CD4-positive, alpha-beta T cell (primary cell): ENCODE measurements around the gene LNX1. TPM values are rescaled to one million over a fixed set of nuclear protein-coding genes. Genes with fewer than 3 reads are reported as not detected.

Experiments used
- ATAC-seq: fragments of 200-7000 bp; cut with Tn5 transposase; one replicate; pipeline ENCODE4 v1.10.0; 2022; ENCODE audit warnings: mild to moderate bottlenecking; ENCODE audit not compliant: poor library complexity
- CTCF ChIA-PET: fragments of 350-600 bp; sonication (Branson Sonifier 250); formaldehyde crosslinking; loops from one replicate; lab custom pipeline; 2021; ENCODE audit warnings: antibody characterized with exemption, inconsistent platforms; lab: Charles Lee
- POLR2A ChIA-PET: fragments of 350-600 bp; sonication (Branson Sonifier 250); formaldehyde crosslinking; loops from one replicate; lab custom pipeline; 2021; ENCODE audit warnings: antibody characterized with exemption, inconsistent platforms; lab: Charles Lee
- DNase-seq, 14 experiments: peaks; one replicate each; pipeline ENCODE4 v3.0.0-alpha.2; 2013 to 2020; ENCODE audit warnings: mixed read lengths in 2 of 14
- H3K27ac ChIP-seq, 2 donors: one replicate each; pipeline versions ENCODE4 v1.5.1 to v1.7.0; 2013; ENCODE audit warnings: low read length in 2 of 2, low read depth in 1 of 2, mild to moderate bottlenecking in 1 of 2
- H3K27me3 ChIP-seq, 2 experiments: 1 replicate in 1 of 2; 2 replicates in 1 of 2; pipeline versions ENCODE4 v1.6.1 to v1.7.0; 2013; ENCODE audit warnings: low read length in 2 of 2, control low read depth in 1 of 2, mild to moderate bottlenecking in 1 of 2, moderate library complexity in 1 of 2; ENCODE audit not compliant: insufficient read depth in 2 of 2, control insufficient read depth in 1 of 2
- H3K36me3 ChIP-seq: one replicate; pipeline ENCODE4 v1.6.1; 2013; ENCODE audit warnings: low read length, control low read depth; ENCODE audit not compliant: insufficient read depth
- H3K4me1 ChIP-seq: one replicate; pipeline ENCODE4 v1.6.1; 2013; ENCODE audit warnings: low read length, control low read depth; ENCODE audit not compliant: insufficient read depth
- H3K4me3 ChIP-seq: one replicate; pipeline ENCODE4 v1.5.1; 2013; ENCODE audit warnings: mild to moderate bottlenecking, low read length, moderate library complexity
- H3K9me3 ChIP-seq, 2 experiments: 1 replicate in 1 of 2; 2 replicates in 1 of 2; pipeline versions ENCODE4 v1.6.1 to v1.7.0; 2013; ENCODE audit warnings: low read length in 2 of 2, mild to moderate bottlenecking in 2 of 2, control low read depth in 1 of 2, moderate library complexity in 1 of 2; ENCODE audit not compliant: control insufficient read depth in 1 of 2, insufficient read depth in 1 of 2
- H3K27ac Mint-ChIP-seq: one replicate; pipeline ENCODE4 v1.8.0; 2020; ENCODE audit warnings: mixed read lengths
- H3K27me3 Mint-ChIP-seq: one replicate; pipeline ENCODE4 v1.8.0; 2021; ENCODE audit warnings: mixed read lengths
- H3K36me3 Mint-ChIP-seq: one replicate; pipeline ENCODE4 v1.8.0; 2021; ENCODE audit warnings: low read depth, mixed read lengths
- H3K4me1 Mint-ChIP-seq: one replicate; pipeline ENCODE4 v1.8.0; 2021; ENCODE audit warnings: low read depth, mixed read lengths
- H3K4me3 Mint-ChIP-seq: one replicate; pipeline ENCODE4 v1.8.0; 2020; ENCODE audit warnings: mild to moderate bottlenecking, mixed read lengths
- H3K9me3 Mint-ChIP-seq: one replicate; pipeline ENCODE4 v1.8.0; 2020; ENCODE audit warnings: mixed read lengths
- intact Hi-C, 2 experiments: fragments of 100-400 bp; cut with DNase I in 1 of 2; cut with micrococcal nuclease in 1 of 2; formaldehyde crosslinking; loops; one replicate each; pipeline versions ENCODE4 v1.15.1 to v1.9.0; 2023 to 2025; cut with DNase I, micrococcal nuclease
- total RNA-seq, 174 experiments: library from RNA in 2 of 174; stranded (reverse) in 2 of 174; gene quantifications; one replicate each; pipeline ENCODE4 v1.2.3 and lab custom pipeline; 2021 to 2026
- TF ChIP-seq, protein P1 (sequence below): fragments of 200-600 bp; IDR thresholded peaks from one replicate; pipeline ENCODE4 v1.8.0; 2022; ENCODE audit warnings: antibody characterized with exemption, mild to moderate bottlenecking

The LNX1 gene
- total RNA-seq, 2 experiments from 2014 or later, result not detected

DNA sequence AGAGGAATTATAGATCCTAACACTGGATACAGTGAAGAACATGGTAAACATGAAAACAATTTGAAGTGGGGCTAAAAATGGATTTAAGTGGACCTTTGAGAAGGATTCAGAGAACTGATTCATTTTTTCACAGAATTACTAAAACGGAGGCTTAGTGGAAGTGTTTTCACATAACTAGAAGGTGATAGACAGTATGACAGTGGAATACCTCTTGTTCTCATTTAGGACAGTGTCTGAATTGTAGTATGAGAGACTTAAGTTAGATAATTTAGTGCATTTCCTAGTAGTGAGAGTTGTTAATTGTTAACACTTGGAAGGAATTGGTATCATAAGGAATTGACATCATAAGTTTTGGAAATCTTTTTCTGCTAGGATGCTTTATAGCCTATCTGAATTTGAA, 149.7 kb downstream of the LNX1 start:
- H3K9me3 Mint-ChIP-seq, result no peaks in the 10 kb centered on the region
- Histone ChIP-seq H3K27ac (no peak overlapping the region), H3K27me3 (no peaks in the 10 kb centered on the region), H3K4me3 (no peak overlapping the region), H3K9me3 (no peaks in the 10 kb centered on the region), H3K4me1 (no peaks in the 10 kb centered on the region), H3K36me3 (peaks cover 69% of the 10 kb centered on the region)
- POLR2A ChIA-PET, result no interaction called here
- no peaks in the 10 kb centered on the region for H3K27me3 Mint-ChIP-seq
- TF ChIP-seq, protein P1, sequence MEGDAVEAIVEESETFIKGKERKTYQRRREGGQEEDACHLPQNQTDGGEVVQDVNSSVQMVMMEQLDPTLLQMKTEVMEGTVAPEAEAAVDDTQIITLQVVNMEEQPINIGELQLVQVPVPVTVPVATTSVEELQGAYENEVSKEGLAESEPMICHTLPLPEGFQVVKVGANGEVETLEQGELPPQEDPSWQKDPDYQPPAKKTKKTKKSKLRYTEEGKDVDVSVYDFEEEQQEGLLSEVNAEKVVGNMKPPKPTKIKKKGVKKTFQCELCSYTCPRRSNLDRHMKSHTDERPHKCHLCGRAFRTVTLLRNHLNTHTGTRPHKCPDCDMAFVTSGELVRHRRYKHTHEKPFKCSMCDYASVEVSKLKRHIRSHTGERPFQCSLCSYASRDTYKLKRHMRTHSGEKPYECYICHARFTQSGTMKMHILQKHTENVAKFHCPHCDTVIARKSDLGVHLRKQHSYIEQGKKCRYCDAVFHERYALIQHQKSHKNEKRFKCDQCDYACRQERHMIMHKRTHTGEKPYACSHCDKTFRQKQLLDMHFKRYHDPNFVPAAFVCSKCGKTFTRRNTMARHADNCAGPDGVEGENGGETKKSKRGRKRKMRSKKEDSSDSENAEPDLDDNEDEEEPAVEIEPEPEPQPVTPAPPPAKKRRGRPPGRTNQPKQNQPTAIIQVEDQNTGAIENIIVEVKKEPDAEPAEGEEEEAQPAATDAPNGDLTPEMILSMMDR, result no peak
- H3K4me3 Mint-ChIP-seq, result no peak overlapping the region
- H3K27ac Mint-ChIP-seq, result no peak overlapping the region
- ATAC-seq, result no peak
- CTCF ChIA-PET, result no interaction called here
- DNase-seq, result no peak
- intact Hi-C loops, result no loop called here
- peaks cover 86% of the 10 kb centered on the region for H3K36me3 Mint-ChIP-seq
- peaks cover 34% of the 10 kb centered on the region for H3K4me1 Mint-ChIP-seq

DNA sequence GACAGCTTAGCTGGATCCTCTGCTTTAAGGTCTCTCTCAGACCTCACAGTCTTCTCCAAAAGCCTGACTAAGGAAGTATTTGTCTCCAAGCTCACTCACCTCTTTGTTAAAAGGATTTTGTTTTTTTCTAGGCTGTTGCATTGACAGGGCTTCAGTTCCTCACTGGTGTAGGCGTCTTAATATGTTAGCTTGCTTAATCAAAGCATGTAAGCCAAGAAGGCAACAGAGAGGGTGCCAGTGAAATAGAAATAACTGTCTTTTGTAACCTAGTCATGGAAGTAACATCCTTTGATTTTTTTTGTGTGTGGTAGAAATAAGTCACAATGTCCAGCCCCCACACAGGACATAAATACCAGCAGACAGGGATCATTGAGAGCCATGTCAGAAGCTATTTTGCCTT, 155.0 kb downstream of the LNX1 start:
- no peaks in the 10 kb centered on the region for H3K27me3 Mint-ChIP-seq
- peaks cover 84% of the 10 kb centered on the region for H3K36me3 Mint-ChIP-seq

DNA sequence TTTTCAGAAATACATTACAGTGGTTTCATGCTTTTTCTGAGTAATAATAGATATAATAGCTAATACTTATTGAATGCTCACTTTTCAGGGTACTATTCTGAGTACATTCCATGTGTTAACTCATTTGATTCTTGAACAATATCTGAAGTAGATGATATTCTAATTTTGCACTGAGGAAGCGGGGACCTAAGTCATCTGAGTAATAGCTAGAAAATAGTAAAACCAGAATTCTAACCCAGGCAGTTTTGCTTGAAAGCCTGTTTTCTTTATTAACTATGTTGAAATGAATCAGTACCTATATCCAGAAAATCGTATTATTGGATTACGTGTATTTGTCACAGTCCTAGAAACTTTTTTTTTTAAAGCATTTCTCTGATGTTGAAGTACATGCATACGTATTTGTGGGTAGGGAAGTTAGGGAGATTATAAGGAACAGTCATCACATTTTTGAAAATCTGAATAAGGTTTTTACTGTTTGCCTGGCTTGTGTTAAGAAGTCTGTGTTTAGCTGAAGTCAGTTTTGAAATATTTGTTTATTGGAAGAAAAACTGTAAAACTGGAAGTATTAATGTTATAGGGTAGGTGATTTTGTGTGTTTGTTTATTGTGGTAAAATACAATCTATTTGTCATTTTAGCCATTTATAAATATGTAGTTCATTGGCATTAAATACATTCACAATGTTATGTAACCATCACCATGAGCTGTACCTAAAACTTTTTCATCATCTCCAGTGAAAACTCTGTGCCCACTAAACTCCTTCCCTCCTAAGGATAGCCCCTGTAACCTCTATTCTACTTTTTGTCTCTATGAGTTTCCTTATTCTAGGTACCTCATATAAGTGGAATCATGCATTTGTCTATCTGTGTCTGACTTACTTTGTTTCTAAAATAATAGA, 158.5 kb downstream of the LNX1 start:
- ATAC-seq, result no peak
- Mint-ChIP-seq H3K36me3 (peaks cover 88% of the 10 kb centered on the region), H3K4me3 (no peak overlapping the region), H3K4me1 (peaks cover 38% of the 10 kb centered on the region), H3K27me3 (no peaks in the 10 kb centered on the region), H3K27ac (peak overlapping the region; percentile 20), H3K9me3 (no peaks in the 10 kb centered on the region)
- CTCF ChIA-PET, result no interaction called here
- no peaks in the 10 kb centered on the region for H3K9me3 ChIP-seq
- POLR2A ChIA-PET, result no interaction called here
- no peak overlapping the region for H3K4me3 ChIP-seq
- H3K36me3 ChIP-seq, result peaks cover 55% of the 10 kb centered on the region
- intact Hi-C loops, result no loop called here
- H3K27me3 ChIP-seq, result no peaks in the 10 kb centered on the region
- DNase-seq, result no peak
- TF ChIP-seq, protein P1, result no peak
- H3K27ac ChIP-seq, result no peak overlapping the region
- H3K4me1 ChIP-seq, result no peaks in the 10 kb centered on the region

More for the DNA sequence above, 155.0 kb downstream of the LNX1 start:
- H3K27me3 ChIP-seq, result no peaks in the 10 kb centered on the region
- peaks cover 51% of the 10 kb centered on the region for H3K36me3 ChIP-seq
- no peak overlapping the region for H3K4me3 Mint-ChIP-seq
- no peak overlapping the region for H3K27ac ChIP-seq
- H3K27ac Mint-ChIP-seq, result no peak overlapping the region
- TF ChIP-seq, protein P1, result no peak
- POLR2A ChIA-PET, result no interaction called here
- ATAC-seq, result no peak
- no peak for DNase-seq
- CTCF ChIA-PET, result no interaction called here
- H3K4me3 ChIP-seq, result no peak overlapping the region
- H3K9me3 Mint-ChIP-seq, result no peaks in the 10 kb centered on the region
- H3K4me1 ChIP-seq, result no peaks in the 10 kb centered on the region
- intact Hi-C loops, result no loop called here
- H3K4me1 Mint-ChIP-seq, result peaks cover 34% of the 10 kb centered on the region
- no peaks in the 10 kb centered on the region for H3K9me3 ChIP-seq
